B cell (primary cell): ENCODE measurements around the gene FYCO1.

Source experiments
- CTCF ChIP-seq: fragments of 200-600 bp; IDR thresholded peaks from one replicate; pipeline ENCODE4 v1.8.0; 2022; ENCODE audit warnings: antibody characterized with exemption, mild to moderate bottlenecking
- EZH2 ChIP-seq: IDR thresholded peaks from 2 replicates; pipeline ENCODE4 v1.6.1; 2012; ENCODE audit warnings: borderline replicate concordance, low read depth, mild to moderate bottlenecking, moderate library complexity, low read length; ENCODE audit not compliant: insufficient read depth, poor library complexity, severe bottlenecking

GRCh38 chr3:45990181-45990580, 5.4 kb downstream of the FYCO1 start:
- TF ChIP-seq CTCF: no peak
- no peak for TF ChIP-seq EZH2
